Measurements from ENCODE around the gene DLL1.

Gene DLL1

GRCh38 chr6:170255426-170256125 is 35.3 kb downstream of the DLL1 start:
- Histone ChIP-seq H3K9me3 (ENCODE audit: control insufficient read depth, insufficient read depth, low read depth, low read length) (no peaks in the 10 kb centered on the region), H3K27me3 (ENCODE audit: control insufficient read depth, insufficient read depth, low read length) (no peaks in the 10 kb centered on the region), H3K9ac (ENCODE audit: low read length) (no peak overlapping the region), H3K4me1 (ENCODE audit: control insufficient read depth, insufficient read depth, low read length) (no peaks in the 10 kb centered on the region), H3K36me3 (ENCODE audit: control insufficient read depth, insufficient read depth, low read length) (no peaks in the 10 kb centered on the region), H3K27ac (ENCODE audit: low read depth, low read length) (no peak overlapping the region), H3K4me3 (ENCODE audit: low read depth, low read length) (no peak overlapping the region)

- no peaks in the 10 kb centered on the region for H3K27me3 ChIP-seq (ENCODE audit: control insufficient read depth, insufficient read depth, low read length)
- H3K36me3 ChIP-seq (ENCODE audit: control insufficient read depth, insufficient read depth, low read length) = no peaks in the 10 kb centered on the region
- H3K4me3 ChIP-seq (ENCODE audit: low read depth, low read length) = no peak overlapping the region
- H3K9me3 ChIP-seq (ENCODE audit: control insufficient read depth, insufficient read depth, low read depth, low read length) = no peaks in the 10 kb centered on the region
- no peak overlapping the region for H3K9ac ChIP-seq (ENCODE audit: low read length)
- H3K4me1 ChIP-seq (ENCODE audit: control insufficient read depth, insufficient read depth, low read length) = no peaks in the 10 kb centered on the region
- H3K27ac ChIP-seq (ENCODE audit: low read depth, low read length) = no peak overlapping the region
These were observed 36.3 kb downstream of the DLL1 start for GRCh38 chr6:170254315-170255213.

GRCh38 chr6:170253910-170254269 is 37.0 kb downstream of the DLL1 start:
- H3K9ac ChIP-seq (ENCODE audit: low read length) = no peak overlapping the region
- no peaks in the 10 kb centered on the region for H3K27me3 ChIP-seq (ENCODE audit: control insufficient read depth, insufficient read depth, low read length)
- no peak overlapping the region for H3K27ac ChIP-seq (ENCODE audit: low read depth, low read length)
- H3K4me1 ChIP-seq (ENCODE audit: control insufficient read depth, insufficient read depth, low read length) = no peaks in the 10 kb centered on the region
- H3K9me3 ChIP-seq (ENCODE audit: control insufficient read depth, insufficient read depth, low read depth, low read length) = no peaks in the 10 kb centered on the region
- no peaks in the 10 kb centered on the region for H3K36me3 ChIP-seq (ENCODE audit: control insufficient read depth, insufficient read depth, low read length)
- H3K4me3 ChIP-seq (ENCODE audit: low read depth, low read length) = no peak overlapping the region

GRCh38 chr6:170253226-170253909 is 37.5 kb downstream of the DLL1 start:
- H3K4me3 ChIP-seq (ENCODE audit: low read depth, low read length) = no peak overlapping the region
- H3K27me3 ChIP-seq (ENCODE audit: control insufficient read depth, insufficient read depth, low read length) = no peaks in the 10 kb centered on the region
- no peaks in the 10 kb centered on the region for H3K9me3 ChIP-seq (ENCODE audit: control insufficient read depth, insufficient read depth, low read depth, low read length)
- no peak overlapping the region for H3K9ac ChIP-seq (ENCODE audit: low read length)
- H3K36me3 ChIP-seq (ENCODE audit: control insufficient read depth, insufficient read depth, low read length) = no peaks in the 10 kb centered on the region
- H3K27ac ChIP-seq (ENCODE audit: low read depth, low read length) = no peak overlapping the region
- H3K4me1 ChIP-seq (ENCODE audit: control insufficient read depth, insufficient read depth, low read length) = no peaks in the 10 kb centered on the region

GRCh38 chr6:170251776-170252571 is 38.9 kb downstream of the DLL1 start:
- no peak overlapping the region for H3K27ac ChIP-seq (ENCODE audit: low read depth, low read length)
- H3K9me3 ChIP-seq (ENCODE audit: control insufficient read depth, insufficient read depth, low read depth, low read length) = no peaks in the 10 kb centered on the region

GRCh38 chr6:170250981-170251775 is 39.7 kb downstream of the DLL1 start:
- Histone ChIP-seq H3K4me1 (ENCODE audit: control insufficient read depth, insufficient read depth, low read length) (no peaks in the 10 kb centered on the region), H3K36me3 (ENCODE audit: control insufficient read depth, insufficient read depth, low read length) (no peaks in the 10 kb centered on the region), H3K9me3 (ENCODE audit: control insufficient read depth, insufficient read depth, low read depth, low read length) (no peaks in the 10 kb centered on the region), H3K27me3 (ENCODE audit: control insufficient read depth, insufficient read depth, low read length) (no peaks in the 10 kb centered on the region), H3K27ac (ENCODE audit: low read depth, low read length) (no peak overlapping the region), H3K9ac (ENCODE audit: low read length) (no peak overlapping the region), H3K4me3 (ENCODE audit: low read depth, low read length) (no peak overlapping the region)

More at GRCh38 chr6:170251776-170252571, 38.9 kb downstream of the DLL1 start:
- no peak overlapping the region for H3K4me3 ChIP-seq (ENCODE audit: low read depth, low read length)
- H3K4me1 ChIP-seq (ENCODE audit: control insufficient read depth, insufficient read depth, low read length) = no peaks in the 10 kb centered on the region
- H3K36me3 ChIP-seq (ENCODE audit: control insufficient read depth, insufficient read depth, low read length) = no peaks in the 10 kb centered on the region
- H3K27me3 ChIP-seq (ENCODE audit: control insufficient read depth, insufficient read depth, low read length) = no peaks in the 10 kb centered on the region
- no peak overlapping the region for H3K9ac ChIP-seq (ENCODE audit: low read length)

GRCh38 chr6:170250455-170250854 is 40.4 kb downstream of the DLL1 start:
- H3K4me1 ChIP-seq (ENCODE audit: control insufficient read depth, insufficient read depth, low read length) = no peaks in the 10 kb centered on the region
- H3K9me3 ChIP-seq (ENCODE audit: control insufficient read depth, insufficient read depth, low read depth, low read length) = no peaks in the 10 kb centered on the region
- H3K36me3 ChIP-seq (ENCODE audit: control insufficient read depth, insufficient read depth, low read length) = no peaks in the 10 kb centered on the region
- no peak overlapping the region for H3K9ac ChIP-seq (ENCODE audit: low read length)
- no peak overlapping the region for H3K4me3 ChIP-seq (ENCODE audit: low read depth, low read length)
- no peak overlapping the region for H3K27ac ChIP-seq (ENCODE audit: low read depth, low read length)
- H3K27me3 ChIP-seq (ENCODE audit: control insufficient read depth, insufficient read depth, low read length) = no peaks in the 10 kb centered on the region

- H3K4me3 ChIP-seq (ENCODE audit: low read depth, low read length) = no peak overlapping the region
- H3K27me3 ChIP-seq (ENCODE audit: control insufficient read depth, insufficient read depth, low read length) = no peaks in the 10 kb centered on the region
- H3K9me3 ChIP-seq (ENCODE audit: control insufficient read depth, insufficient read depth, low read depth, low read length) = no peaks in the 10 kb centered on the region
- H3K9ac ChIP-seq (ENCODE audit: low read length) = no peak overlapping the region
- no peaks in the 10 kb centered on the region for H3K36me3 ChIP-seq (ENCODE audit: control insufficient read depth, insufficient read depth, low read length)
- peaks cover 3% of the 10 kb centered on the region; the same call in 1 of the 2 replicates for H3K4me1 ChIP-seq (ENCODE audit: control insufficient read depth, insufficient read depth, low read length)
- no peak overlapping the region for H3K27ac ChIP-seq (ENCODE audit: low read depth, low read length)
These were observed 41.1 kb downstream of the DLL1 start for GRCh38 chr6:170249817-170250216.

GRCh38 chr6:170248861-170249600 is 41.8 kb downstream of the DLL1 start:
- no peaks in the 10 kb centered on the region for H3K27me3 ChIP-seq (ENCODE audit: control insufficient read depth, insufficient read depth, low read length)
- no peak overlapping the region for H3K27ac ChIP-seq (ENCODE audit: low read depth, low read length)
- no peak overlapping the region for H3K9ac ChIP-seq (ENCODE audit: low read length)
- no peak overlapping the region for H3K4me3 ChIP-seq (ENCODE audit: low read depth, low read length)
- peaks cover 3% of the 10 kb centered on the region; the same call in 1 of the 2 replicates for H3K4me1 ChIP-seq (ENCODE audit: control insufficient read depth, insufficient read depth, low read length)
- H3K36me3 ChIP-seq (ENCODE audit: control insufficient read depth, insufficient read depth, low read length) = no peaks in the 10 kb centered on the region
- H3K9me3 ChIP-seq (ENCODE audit: control insufficient read depth, insufficient read depth, low read depth, low read length) = no peaks in the 10 kb centered on the region
